GM12878 (cell line): ENCODE data around the gene AGBL4.

Experiments used
- CHD1 ChIP-seq: IDR thresholded peaks from 2 replicates; pipeline ENCODE4 v1.6.1; 2012; ENCODE audit warnings: low read depth, low read length, improper control_type of control experiment
- SREBF2 ChIP-seq: IDR thresholded peaks from 2 replicates; pipeline ENCODE4 v1.6.1; 2012; ENCODE audit warnings: mild to moderate bottlenecking, low read length
- TF ChIP-seq, protein P1 (sequence below): fragments of 450-650 bp; IDR thresholded peaks from 2 replicates; pipeline ENCODE4 v1.6.1; 2018; ENCODE audit warnings: mild to moderate bottlenecking, low read depth, moderate library complexity; ENCODE audit not compliant: partially characterized antibody
- TF ChIP-seq, protein P2 (sequence below), 3 experiments: IDR thresholded peaks in 2 of 3; conservative IDR thresholded peaks in 1 of 3; 2 replicates each; pipeline ENCODE4 v1.5.1; 2011; ENCODE audit warnings: low read depth in 3 of 3, low read length in 3 of 3, mild to moderate bottlenecking in 3 of 3, control low read depth in 2 of 3, moderate library complexity in 2 of 3, inconsistent platforms in 1 of 3, mixed read lengths in 1 of 3; ENCODE audit not compliant: control insufficient read depth in 2 of 3, insufficient read depth in 1 of 3; ENCODE audit errors: extremely low read depth in 1 of 3

DNA sequence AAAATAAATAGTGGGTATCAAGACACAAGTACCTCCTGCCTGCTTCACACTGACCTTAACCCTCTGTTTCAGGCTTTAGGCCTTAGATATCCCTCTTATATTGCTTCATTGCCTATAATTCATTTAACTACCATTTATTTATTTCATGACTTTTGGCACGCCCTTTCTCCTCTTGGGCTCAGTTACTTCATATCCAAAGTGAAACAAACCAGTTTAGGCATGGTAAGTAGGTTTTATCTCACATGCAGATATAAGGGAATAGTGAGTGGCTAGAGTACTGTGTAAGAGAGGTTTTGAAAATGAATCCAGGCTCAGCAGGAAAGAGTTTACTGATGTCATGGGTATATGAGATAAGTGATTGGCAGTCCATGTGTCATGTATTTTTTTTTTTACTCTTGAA is 1177.3 kb downstream of the AGBL4 start:
- TF ChIP-seq SREBF2 (no peak), CHD1 (no peak)
- TF ChIP-seq, protein P1, sequence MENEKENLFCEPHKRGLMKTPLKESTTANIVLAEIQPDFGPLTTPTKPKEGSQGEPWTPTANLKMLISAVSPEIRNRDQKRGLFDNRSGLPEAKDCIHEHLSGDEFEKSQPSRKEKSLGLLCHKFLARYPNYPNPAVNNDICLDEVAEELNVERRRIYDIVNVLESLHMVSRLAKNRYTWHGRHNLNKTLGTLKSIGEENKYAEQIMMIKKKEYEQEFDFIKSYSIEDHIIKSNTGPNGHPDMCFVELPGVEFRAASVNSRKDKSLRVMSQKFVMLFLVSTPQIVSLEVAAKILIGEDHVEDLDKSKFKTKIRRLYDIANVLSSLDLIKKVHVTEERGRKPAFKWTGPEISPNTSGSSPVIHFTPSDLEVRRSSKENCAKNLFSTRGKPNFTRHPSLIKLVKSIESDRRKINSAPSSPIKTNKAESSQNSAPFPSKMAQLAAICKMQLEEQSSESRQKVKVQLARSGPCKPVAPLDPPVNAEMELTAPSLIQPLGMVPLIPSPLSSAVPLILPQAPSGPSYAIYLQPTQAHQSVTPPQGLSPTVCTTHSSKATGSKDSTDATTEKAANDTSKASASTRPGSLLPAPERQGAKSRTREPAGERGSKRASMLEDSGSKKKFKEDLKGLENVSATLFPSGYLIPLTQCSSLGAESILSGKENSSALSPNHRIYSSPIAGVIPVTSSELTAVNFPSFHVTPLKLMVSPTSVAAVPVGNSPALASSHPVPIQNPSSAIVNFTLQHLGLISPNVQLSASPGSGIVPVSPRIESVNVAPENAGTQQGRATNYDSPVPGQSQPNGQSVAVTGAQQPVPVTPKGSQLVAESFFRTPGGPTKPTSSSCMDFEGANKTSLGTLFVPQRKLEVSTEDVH, result no peak
- TF ChIP-seq, protein P2, sequence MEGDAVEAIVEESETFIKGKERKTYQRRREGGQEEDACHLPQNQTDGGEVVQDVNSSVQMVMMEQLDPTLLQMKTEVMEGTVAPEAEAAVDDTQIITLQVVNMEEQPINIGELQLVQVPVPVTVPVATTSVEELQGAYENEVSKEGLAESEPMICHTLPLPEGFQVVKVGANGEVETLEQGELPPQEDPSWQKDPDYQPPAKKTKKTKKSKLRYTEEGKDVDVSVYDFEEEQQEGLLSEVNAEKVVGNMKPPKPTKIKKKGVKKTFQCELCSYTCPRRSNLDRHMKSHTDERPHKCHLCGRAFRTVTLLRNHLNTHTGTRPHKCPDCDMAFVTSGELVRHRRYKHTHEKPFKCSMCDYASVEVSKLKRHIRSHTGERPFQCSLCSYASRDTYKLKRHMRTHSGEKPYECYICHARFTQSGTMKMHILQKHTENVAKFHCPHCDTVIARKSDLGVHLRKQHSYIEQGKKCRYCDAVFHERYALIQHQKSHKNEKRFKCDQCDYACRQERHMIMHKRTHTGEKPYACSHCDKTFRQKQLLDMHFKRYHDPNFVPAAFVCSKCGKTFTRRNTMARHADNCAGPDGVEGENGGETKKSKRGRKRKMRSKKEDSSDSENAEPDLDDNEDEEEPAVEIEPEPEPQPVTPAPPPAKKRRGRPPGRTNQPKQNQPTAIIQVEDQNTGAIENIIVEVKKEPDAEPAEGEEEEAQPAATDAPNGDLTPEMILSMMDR (IDR thresholded peaks at IDR 0.05 in 2 of 3, conservative IDR thresholded peaks at IDR 0.05 in 1 of 3; ENCODE audit: control insufficient read depth in 2 of 3, extremely low read depth in 1 of 3, insufficient read depth in 1 of 3, low read depth in 3 of 3, low read length in 3 of 3), result no peak
